GM13977 (cell line): Measurements from ENCODE around the gene NINL.

ENCODE experiments used
- DNase-seq: peaks from one replicate; pipeline ENCODE4 v3.0.0; 2012; ENCODE audit warnings: low spot score
- CTCF ChIP-seq: IDR thresholded peaks from 2 replicates; pipeline ENCODE4 v1.5.1; 2012; ENCODE audit warnings: mild to moderate bottlenecking, control low read depth; ENCODE audit not compliant: insufficient read depth; ENCODE audit errors: extremely low read depth, missing control alignments
- in situ Hi-C: fragments of 300-500 bp; cut with MboI; formaldehyde crosslinking; loops from one replicate; pipeline ENCODE4 v1.12.0; 2022; ENCODE audit warnings: low sequenced_read_pairs, low pct_unique_long_range_greater_than_20kb, mixed read lengths, inconsistent platforms; ENCODE audit not compliant: unreplicated experiment

The NINL gene

GRCh38 chr20:25453035-25453810 lies 132.1 kb downstream of the NINL start:
- TF ChIP-seq CTCF, result no peak
- in situ Hi-C loops, result no loop called here
- no peak for DNase-seq

- no peak for TF ChIP-seq CTCF
- in situ Hi-C loops, result no loop called here
- no peak for DNase-seq
Observed at GRCh38 chr20:25452333-25452732, 133.0 kb downstream of the NINL start.

- DNase-seq, result no peak
- in situ Hi-C loops, result no loop called here
- no peak for TF ChIP-seq CTCF
Observed at GRCh38 chr20:25447671-25448070, 137.7 kb downstream of the NINL start.

- no peak for TF ChIP-seq CTCF
- no peak for DNase-seq
- in situ Hi-C loops, result no loop called here
Observed at GRCh38 chr20:25444556-25444955, 140.8 kb downstream of the NINL start.

GRCh38 chr20:25439328-25439727 lies 146.0 kb downstream of the NINL start:
- TF ChIP-seq CTCF, result no peak
- in situ Hi-C loops, result no loop called here
- no peak for DNase-seq

- in situ Hi-C loops, result no loop called here
- DNase-seq, result no peak
- no peak for TF ChIP-seq CTCF
Observed at GRCh38 chr20:25437153-25437581, 148.2 kb downstream of the NINL start.

GRCh38 chr20:25424536-25424935 lies 160.8 kb downstream of the NINL start:
- in situ Hi-C loops, result loop anchor here (25.0 kb wide), 1 partner anchor 437 kb away; the partner anchor contains the start of gene APMAP

More at GRCh38 chr20:25424536-25424935, 160.8 kb downstream of the NINL start:
- no peak for TF ChIP-seq CTCF
- no peak for DNase-seq
